ENCODE measurements around the gene TP63.

The TP63 gene

GRCh38 chr3:189820365-189820720, 189.2 kb downstream of the TP63 start:
- no peak for DNase-seq (ENCODE audit: low read depth)

- no peak for DNase-seq (ENCODE audit: low read depth)
Observed at GRCh38 chr3:189821262-189821661, 190.1 kb downstream of the TP63 start.

GRCh38 chr3:189822726-189823125, 191.5 kb downstream of the TP63 start:
- no peak for DNase-seq (ENCODE audit: low read depth)

- no peak for DNase-seq (ENCODE audit: low read depth)
Observed at GRCh38 chr3:189824629-189825312, 193.6 kb downstream of the TP63 start.

DNA sequence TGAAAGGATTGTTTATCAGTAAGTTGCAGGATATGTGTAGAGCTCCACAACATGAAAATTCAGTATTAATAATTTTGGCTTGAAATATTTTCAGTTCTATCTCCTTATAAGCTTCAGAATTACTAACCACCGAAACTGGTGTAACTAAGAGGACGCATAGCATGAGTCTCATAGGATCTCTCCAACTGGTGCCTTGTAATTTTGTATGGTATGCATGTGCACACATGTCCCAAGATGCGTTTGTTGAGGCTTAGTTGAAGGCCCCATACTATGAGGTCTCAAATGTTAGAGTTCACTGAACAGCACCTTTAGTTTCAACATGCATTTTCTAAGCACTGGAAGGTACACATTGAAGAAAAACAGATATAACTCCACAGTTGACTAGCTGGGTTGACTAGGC, 195.4 kb downstream of the TP63 start:
- DNase-seq (ENCODE audit: low read depth): no peak

DNA sequence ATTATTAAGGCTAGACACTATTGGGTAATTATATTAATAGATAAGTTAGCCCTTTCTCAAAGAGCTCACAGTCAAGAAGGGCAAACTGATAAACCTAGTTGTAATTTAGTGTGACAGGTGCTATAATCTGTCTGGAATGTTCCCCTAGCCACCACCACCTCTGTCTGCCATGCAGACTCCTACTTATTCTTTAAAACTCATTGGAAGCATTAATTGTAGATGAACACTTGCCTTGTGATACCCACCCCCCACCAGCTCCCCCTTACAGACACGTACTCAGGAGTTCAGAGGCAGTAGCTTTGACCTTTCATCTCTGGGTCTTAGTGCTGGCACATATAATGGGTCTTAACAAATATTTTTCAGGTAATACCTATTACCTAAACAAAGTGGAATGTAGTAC, 195.9 kb downstream of the TP63 start:
- no peak for DNase-seq (ENCODE audit: low read depth)

- DNase-seq (ENCODE audit: low read depth): no peak
Observed at GRCh38 chr3:189830401-189830800, 199.2 kb downstream of the TP63 start.

DNA sequence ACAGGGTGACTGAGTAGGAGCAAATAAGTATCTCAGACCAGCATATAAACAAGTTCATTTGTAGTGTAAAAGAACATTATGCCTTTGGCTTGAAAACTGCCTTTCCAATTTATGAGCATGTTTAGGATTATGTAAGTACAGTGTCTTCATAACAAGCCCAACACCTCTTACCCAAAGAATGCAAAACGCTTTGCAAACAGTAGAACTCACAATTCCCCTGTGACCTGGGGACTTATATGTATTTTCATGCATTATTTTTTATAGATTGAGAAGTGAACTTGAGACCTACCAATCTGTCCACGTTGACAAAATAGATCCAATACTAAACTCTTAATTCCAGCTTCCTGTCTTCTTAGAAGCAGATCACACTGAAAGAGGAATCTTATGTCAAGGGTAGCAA, 202.1 kb downstream of the TP63 start:
- no peak for DNase-seq (ENCODE audit: low read depth)

GRCh38 chr3:189833996-189834395, 202.8 kb downstream of the TP63 start:
- DNase-seq (ENCODE audit: low read depth): no peak

- DNase-seq (ENCODE audit: low read depth): no peak
Observed at GRCh38 chr3:189834462-189834861, 203.3 kb downstream of the TP63 start.

DNA sequence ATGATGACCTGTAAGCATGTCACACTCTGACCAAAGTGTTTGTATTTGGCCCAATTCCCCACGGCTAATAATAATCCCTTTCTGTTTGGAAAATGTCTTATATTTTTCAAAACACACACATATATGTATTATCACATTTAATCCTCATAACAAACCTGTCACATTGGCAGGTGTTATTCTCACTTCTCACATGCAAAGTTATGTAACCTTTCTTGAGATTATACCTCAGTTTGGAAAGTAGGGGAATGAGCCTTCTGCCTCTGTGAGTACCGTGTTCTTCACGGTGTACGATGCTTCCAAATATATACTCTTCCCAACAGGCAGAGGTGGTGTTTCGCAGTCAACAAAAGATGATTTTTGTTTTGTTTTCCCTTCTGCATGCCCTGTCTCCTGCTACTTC, 205.6 kb downstream of the TP63 start:
- DNase-seq (ENCODE audit: low read depth): no peak

GRCh38 chr3:189838291-189838690, 207.1 kb downstream of the TP63 start:
- DNase-seq (ENCODE audit: low read depth): no peak

GRCh38 chr3:189839576-189839975, 208.4 kb downstream of the TP63 start:
- no peak for DNase-seq (ENCODE audit: low read depth)

- no peak for DNase-seq (ENCODE audit: low read depth)
Observed at GRCh38 chr3:189841473-189842205, 210.4 kb downstream of the TP63 start.

- no peak for DNase-seq (ENCODE audit: low read depth)
Observed at GRCh38 chr3:189842681-189843602, 211.8 kb downstream of the TP63 start.

DNA sequence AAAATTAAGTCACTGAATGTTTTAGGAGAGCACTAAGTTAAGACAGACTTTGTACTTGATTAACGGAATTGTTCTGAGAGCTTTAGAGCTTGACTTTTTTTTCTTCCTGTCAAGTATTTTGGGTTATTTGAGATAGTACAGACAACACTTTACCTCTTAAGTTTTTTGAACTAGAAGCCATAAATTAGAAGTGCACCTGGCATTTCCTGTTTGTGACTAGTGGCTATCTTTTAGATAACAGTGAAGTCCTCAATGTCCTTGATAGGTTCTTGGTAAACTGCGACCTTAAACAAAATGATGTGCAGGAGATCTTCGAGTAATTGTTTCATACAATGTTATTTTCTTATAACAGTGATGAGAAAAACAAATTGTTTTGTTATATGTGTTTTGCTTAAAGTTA, 213.9 kb downstream of the TP63 start:
- DNase-seq (ENCODE audit: low read depth): no peak

DNA sequence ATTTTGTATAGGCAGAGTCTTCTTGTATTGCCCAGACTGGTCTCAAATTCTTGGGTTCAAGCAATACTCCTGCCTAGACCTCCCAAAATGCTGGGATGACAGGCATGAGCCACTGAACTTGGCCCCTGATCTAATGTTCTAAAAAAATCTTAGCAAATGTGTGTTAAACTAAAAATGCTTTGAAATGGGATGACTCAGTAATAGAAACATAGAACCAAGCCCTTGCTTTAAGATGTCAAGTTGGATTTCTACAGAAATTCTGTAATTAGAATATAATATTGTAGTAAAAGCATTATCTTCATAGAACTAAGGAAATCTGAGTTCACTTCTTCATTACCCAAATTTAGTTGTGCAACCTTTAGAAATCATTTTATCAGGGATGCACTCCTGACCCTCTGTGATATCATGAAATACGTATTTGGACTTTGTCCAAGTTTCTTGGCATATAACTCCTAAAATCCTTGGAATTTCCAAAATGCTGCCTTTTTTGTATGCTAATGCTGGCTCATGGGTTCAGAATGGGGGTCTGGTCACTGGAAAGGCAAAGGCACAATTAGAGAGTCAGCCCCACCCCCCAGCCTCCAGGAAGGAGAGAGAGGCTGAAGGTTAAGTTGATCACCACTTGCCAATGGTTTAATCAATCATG, 217.3 kb downstream of the TP63 start:
- DNase-seq (ENCODE audit: low read depth): no peak

GRCh38 chr3:189849262-189849661, 218.1 kb downstream of the TP63 start:
- DNase-seq (ENCODE audit: low read depth): no peak

DNA sequence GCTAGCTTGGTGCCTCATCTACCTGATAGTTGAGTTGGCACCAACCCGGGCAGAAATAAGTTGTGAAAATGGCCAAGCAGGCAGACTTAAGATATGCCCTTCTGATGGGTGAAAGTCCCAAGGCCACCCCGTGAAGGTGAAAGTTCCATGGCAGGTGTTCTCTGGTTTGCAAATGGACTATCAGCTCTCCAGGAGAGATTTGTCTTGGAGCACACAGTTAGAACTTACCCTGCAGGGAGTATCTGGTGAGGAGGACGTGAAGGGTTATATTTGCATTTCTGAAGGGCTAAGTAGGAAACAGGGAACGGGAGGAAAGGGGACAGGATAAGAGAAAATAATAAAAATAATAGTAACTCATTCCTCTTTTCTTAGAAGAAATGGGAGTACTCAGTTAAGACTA, 220.5 kb downstream of the TP63 start:
- DNase-seq (ENCODE audit: low read depth): no peak

GRCh38 chr3:189853906-189854305, 222.7 kb downstream of the TP63 start:
- DNase-seq (ENCODE audit: low read depth): no peak

GRCh38 chr3:189860296-189860695, 229.1 kb downstream of the TP63 start:
- DNase-seq (ENCODE audit: low read depth): no peak

DNA sequence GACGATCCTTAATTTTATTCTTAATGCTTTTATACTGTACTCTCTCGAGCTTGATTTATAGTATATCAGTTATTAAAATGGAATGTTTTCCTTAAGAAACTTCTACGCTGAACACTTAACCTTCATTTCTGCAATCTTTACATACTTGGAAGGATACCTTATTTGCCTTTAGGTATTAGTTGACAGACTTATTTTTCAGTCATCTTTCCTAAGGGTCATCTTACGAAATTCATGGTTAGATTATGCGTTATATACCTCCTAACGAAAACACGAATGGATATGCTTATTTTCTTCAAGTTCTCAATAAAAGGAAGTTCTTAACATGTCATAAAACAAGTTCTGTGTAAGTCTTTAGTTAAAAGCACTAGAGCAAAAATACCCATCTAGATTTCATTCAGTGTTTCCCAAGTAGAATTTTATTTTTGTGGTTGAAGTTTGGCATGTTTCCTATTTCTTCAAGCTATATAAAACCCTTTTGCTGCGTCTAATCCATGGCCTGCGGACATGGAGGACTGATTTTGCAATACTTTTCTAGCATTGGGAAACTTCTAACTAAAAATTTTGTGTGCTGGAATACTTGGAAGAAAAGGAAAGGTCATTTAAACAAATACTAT, 231.3 kb downstream of the TP63 start:
- DNase-seq (ENCODE audit: low read depth): no peak
